HG03280 (cell line): Measurements from ENCODE around the gene RAE1.
"Not testable (repeated sequence)": the region's sequence is repeated elsewhere in the genome, so short reads cannot be mapped to it uniquely, and the experiment has no call there.

ENCODE experiments used
- ATAC-seq: cut with Tn5 transposase; IDR thresholded peaks from one replicate; pipeline ENCODE4 v1.9.1; 2021; ENCODE audit warnings: mild to moderate bottlenecking, moderate library complexity; ENCODE audit not compliant: unreplicated experiment

RAE1 gene

DNA sequence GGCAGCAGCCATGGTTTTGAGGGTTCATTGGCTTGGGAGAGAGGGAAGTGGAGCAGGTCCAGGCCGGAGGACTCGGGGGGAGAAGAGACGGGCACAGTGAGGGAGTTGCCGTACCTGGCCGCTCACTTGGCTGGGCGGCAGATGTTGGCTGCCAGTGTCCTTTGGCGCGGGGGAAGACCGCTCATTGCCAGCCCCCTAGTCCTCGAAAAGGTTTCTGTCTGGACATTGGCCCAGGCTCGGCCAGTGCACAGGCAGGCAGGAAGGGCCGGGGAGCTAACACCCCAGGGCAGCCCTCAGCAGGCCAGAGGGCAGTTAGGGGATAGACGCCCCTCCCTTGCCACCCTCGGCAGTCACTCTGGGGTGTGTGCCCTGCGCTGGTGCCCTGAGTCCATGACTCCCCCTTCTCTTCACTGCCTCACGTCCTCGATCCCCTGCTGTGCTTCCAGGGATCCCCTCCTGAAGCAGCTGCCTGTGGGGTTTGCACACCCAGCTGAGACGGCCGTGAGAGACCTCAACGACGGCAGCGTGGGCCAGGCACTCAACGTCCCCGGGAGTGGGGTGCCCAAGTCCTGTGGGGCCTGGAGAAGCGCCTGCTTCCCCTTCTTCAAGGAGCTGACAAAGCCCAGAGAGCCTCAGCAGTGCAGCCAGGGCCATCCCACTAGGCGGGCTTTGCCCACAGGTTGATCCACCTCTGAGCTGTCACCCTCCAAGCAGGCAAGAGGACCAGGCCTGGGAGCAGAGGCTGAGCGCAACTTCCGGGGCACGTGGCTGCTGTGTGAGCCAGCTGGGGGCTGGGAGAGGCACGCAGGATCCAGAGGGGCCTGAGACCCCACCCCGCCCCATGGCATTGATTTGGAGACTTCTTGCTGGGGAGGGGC is 60.6 kb downstream of the RAE1 start:
- ATAC-seq = no peak

DNA sequence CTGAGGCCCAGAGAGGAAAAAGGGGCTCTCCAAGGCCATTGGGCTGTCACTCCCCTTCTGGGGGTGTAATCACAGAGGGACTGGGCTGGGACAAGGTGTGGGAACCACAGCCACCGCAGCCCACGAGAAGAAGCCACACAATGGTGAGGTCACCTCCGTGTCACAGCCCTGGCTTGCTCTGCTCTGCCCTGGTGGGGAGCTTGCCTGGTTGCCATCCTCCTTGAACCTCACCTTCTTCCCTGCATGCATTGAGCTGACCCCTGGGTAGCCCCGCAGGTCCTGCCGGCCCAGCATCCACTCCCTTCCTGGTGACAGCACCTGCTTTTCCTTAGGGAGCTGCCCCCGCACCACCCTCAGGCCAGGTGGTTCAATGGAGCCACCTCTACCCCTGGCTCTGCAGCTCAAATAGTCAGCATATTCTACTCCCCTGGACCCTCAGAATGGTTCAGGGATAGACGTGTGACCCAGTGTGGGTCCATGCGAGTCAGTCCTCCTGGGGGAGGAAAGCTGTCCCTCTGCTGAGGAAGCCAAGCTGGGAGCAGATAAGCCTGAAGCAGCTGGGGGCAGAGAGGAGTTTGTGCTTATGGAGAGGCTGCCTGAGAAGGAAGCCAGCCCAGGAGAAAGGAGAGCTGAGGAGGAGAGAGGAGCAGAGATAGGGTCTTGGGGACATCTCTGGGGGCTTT is 61.4 kb downstream of the RAE1 start:
- ATAC-seq = no peak

DNA sequence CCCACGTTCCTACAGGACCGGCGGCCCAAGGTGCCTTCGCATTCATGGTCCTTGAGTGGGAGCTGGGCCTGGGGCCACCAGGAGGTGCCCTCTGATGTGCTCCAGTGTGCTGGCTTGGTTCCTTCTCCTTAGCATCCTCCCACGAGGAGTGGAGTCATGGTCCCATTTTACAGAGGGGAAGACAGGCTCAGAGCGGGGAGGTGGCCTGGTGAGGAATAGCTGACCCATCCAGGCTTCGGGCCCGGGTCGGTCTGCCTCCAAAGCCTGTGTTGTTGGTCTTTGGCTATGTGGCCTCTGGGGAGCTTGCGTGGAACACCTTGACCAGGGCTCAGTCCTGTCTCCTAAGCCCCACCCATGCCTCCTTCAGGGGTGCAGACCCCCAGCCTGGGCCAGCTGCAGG is 62.9 kb downstream of the RAE1 start:
- no peak for ATAC-seq

DNA sequence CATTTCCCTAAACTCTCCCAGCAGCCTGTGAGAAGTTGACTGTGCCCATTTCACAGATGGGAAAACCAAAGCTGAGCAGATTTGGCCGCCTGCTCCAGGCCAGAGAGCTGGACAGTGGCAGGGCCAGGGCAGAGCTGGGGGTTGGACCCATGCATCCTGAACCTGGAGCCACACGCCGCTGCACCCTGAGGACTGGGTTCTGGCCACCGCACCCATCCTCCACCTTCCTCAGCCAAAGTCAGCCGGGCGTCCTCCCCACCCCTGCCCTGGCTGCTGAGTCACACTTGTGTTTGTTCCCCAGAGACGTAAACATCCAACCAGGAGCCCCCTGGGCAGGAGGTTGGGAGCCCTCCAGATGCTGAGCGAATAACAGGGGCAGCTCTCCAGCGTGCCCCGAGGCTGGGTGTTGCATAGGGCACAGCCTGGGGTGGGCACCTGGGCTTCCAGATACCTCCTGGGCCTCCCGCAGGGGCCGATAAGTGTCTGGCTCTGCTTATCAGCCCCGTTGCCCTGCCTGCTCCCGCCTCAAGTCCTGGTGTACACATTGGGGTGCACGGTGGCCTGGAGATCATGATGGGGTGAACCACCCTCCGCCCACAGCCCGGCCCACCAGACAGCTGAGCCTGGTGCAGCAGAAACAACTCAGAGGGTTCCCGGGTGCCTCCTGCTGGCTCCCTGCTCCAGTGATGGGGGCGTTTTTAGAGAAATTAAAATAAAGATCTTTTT is 64.0 kb downstream of the RAE1 start:
- ATAC-seq = no peak

DNA sequence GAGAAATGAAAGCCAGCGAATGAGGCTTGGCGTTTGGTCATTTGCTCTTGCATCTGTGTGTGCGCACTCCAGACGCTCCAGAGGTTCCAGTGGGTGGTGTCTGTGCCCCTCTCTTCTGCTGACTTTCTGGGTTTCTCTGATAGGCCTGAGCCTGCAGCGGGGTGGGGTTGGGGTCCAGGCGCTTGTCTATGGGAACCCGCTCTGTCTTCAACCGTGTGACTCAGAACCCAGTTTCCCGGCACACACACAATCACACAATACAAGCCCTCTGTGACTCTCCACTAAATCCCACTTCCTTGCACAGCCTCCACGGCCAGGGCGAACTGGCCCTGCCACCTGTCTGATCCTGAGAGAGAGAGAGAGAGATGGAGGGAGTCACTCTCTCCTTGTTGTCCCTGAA is 64.7 kb downstream of the RAE1 start:
- no peak for ATAC-seq

DNA sequence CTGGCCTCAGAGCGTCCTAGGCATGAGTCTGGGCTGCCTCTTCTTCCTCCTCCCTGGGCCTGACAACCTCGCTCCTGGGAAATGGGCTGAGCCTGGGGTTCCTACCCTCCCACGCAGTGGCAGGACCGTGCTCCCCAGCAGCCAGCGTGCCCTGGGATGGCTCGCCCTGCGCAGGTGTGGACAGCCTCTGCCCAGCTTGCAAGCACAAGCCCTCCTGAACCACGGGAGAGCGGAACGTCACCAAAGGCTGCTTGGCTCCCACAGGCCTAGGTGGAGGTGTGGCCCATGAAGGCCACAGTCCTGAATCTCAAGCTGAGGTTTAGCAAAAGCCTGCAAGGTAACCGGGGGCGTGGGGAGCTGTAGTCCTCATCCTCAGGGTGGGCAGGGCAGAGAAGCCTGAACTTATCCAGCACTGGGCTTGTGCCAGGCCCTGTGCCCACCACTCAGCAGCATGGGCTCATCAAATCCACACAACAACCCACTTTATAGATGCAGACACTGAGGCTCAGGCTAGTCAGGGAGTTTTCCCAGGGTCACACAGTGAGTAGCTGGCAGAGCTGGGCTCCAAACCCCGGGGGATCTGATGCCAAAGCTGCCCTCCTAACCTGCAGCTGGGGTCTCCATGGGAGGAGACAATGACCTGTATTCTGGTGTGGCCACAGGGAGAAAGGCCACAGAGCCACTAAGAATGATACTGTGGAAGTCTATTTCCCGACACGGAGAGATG is 65.4 kb downstream of the RAE1 start:
- no peak for ATAC-seq

DNA sequence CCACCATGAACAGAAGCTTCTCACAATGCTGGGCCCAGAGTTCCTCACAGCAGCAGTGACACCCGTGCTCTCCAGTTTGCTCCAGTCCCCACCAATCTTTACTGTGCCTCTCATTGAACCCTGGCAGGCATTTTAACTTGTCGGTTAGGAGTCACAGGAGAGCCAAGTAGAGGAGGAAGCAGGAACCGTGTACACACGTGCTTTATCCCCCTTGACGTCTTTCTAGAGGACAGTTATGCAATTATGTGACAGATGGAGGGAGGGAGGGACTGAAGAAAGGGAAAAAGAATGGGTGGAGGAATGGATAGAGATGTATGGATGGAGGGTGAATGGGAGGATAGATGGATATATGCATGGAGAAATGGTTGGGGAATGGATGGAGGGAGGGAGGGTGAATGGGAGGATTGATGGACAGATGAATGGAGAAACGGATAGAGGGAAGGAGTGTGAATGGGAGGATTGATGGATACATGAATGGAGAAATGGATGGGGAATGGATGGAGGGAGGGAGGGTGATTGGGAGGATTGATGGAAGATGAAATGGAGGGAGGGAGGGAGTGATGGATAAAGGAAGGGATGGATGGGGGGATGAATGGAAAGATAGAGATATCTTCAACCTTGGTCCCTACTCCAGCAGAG is 66.1 kb downstream of the RAE1 start:
- ATAC-seq = no peak

DNA sequence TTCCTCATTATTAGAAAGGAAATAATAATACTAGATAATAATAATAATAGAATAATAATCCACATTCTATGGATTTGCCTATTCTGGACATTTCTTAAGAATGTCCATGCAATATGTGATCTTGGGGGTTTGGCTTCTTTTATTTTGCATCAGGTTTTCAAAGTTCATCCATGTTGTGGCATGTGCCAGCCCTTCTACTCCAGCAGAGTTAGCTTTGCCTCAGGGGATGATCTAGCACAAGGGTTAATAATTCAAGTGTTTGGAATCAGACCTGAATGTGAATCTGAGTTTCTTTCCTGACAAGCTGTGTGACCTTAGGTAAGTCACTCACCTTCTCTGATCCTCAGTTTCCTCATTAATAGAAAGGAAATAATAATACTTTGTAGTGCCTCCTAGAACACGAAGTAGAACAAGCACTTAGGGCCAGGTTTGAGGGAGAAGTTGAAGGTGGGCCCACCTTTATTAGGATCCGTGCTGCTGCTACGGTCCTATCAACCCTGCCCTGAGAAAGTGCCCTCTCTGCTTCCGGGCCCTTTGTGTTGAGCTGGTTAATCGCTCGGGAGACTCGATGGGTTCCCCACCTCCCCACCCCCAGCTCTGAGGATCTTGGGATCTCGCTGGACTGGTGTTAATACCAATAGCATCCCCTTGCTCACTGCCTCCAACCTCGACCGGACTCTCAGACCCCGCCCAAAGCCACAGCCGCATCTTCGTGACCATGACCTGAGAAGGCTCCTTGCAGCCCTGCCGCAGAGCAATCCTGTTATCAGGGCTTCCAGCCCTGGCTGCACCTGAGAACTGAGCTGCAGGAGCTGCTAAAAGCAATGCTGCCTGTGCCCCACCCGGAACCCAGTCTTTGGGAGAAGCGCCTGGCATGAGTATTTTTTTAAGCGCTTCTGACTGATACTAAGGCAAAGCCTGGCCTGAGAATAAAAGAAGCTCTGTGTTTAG is 67.0 kb downstream of the RAE1 start:
- no peak for ATAC-seq

DNA sequence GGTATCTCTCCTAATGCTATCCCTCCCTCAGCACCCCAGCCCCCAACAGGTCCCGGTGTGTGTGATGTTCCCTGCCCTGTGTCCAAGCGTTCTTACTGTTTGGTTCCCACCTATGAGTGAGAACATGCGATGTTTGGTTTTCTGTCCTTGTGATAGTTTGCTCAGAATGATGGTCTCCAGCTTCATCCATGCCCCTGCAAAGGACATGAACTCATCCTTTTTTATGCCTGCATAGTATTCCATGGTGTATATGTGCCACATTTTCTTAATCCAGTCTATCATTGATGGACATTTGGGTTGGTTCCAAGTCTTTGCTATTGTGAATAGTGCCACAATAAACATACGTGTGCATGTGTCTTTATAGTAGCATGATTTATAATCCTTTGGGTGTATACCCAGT is 68.4 kb downstream of the RAE1 start:
- not testable (repeated sequence) for ATAC-seq

DNA sequence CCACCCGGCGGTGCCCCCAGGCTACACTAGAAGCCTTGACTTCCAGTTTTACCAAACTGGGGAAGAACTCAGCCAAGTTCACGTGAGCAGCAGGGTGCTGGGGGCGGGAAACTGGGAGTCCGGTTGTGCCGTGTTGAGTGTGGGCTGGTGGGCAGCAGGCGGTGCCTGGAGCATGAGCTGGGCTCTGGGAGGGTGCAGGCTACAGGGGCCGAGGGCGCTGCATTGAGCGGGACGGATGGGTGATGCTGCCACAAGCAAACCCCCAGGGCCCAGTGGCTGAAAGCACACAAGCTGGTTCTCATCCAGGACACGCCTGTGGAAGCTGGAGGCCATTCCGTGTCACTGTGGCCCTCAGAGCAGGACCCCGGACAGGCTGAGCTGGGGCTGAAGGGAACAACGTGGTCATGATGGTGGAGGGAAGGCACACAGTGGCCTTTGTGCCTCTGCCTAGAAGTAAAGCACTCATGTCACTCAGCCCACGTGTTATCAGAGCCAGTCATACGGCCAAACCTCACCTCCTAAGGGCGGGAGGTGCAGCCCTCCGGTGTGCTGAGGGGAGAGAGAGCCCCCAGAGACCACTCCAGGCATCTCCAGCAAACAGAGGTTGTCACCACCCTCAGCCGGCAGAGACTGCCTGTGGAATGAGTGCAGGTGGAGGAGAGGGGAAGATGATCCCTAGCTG is 69.7 kb downstream of the RAE1 start:
- ATAC-seq = no peak

DNA sequence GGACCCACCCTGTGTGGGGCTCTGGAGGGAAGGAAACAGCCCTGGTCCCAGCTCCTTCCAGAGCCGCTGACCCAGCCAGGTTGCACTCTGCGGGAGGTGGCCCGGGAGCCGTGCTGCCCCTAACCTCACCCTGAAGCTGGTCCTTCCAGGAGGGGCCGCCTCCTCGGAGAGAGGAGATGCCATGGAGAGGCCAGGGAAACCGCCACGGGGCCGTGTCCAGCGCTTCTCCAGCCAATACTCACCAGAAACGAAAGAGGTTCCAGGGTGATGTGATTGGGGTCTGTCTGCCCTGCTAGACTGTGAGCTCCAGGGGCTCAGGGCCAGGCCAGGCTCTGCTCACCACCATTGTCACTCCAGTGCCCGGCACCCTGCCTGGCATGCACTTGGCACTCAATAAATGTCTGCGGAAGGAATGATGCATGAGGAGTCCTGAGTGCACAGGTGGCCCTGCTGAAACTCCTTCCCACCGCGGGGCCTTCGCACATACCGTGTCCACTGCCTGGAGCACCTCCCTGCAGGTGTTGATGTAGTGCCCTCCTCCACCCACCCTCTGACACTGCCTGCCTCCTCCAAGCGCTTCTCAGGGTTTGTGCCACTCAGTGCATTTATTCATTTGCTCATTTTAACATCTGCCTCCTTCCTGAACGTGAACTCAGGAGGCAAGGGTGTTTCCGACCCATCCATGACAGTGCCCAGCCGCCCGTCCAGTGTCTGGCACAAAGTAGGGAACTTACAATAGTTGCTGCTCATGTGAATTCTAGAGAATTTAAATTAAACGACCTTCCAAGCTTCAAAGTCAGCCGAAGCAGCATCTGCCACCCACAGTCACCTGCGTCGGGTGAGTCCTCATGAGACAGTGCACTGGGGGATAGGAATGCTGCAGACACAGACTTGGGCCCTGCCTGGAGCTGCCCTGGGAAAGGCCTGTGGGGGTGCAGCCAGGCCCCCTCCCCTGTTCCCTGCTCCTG is 70.5 kb downstream of the RAE1 start:
- no peak for ATAC-seq

DNA sequence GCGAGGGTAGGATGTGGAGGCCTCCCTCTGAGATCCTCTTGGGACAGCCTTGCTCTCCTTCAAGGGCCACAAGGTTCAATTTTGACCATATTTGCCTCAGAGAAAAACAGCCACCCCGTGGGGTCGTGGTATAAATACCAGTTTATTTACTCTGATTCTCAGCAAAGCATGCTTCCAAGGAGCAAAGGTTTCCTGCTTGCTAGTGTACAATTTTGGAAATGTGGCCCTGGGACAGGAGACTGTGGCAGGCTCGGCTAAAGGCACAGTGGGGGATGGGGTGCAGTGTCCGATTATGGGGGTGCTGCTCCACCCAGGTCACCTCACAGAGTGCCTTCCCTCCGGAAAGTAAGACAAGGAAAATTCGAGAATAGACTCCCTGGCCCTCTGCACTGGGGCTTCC is 71.2 kb downstream of the RAE1 start:
- no peak for ATAC-seq

DNA sequence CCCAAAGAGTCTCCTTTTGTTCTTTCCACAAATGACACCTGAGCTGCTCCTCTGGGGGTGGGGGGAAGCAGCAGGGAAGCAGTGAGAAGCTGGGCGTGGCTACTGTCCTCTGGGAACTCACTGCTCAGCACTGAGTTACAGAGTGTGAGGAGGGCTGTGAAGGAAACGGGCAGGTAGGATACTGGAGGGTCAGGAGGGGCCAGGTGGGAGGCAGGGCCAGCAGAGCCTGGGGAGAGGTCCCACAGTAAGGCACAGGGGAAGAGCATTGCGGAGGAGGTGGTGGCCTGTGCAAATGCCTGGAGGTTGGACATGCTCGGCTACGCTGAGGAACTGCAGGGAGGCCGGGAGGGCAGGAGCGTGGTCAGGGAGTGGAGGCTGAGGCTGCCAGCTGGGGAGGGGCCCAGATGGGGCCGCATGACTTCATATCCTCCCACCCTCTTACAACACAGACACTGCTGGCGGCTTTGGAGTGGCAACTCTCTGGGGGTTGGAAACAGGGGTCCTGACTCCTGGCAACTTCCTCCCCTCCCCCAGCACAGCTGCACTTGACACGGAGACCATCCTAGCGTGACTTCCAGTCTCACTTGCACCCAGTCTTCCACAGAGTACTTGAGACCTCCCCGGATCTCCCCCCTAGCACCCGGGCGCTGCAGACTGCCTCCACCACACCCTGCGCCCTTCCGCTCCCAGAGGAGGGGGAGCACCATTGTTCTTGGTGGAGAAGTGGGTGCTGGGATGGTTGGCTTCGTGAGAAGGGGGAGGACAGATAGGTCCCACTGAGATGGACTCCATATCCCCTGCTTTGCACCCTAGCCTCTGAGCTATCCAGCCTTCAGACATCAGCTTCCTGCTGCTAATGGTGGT is 74.3 kb downstream of the RAE1 start:
- no peak for ATAC-seq

DNA sequence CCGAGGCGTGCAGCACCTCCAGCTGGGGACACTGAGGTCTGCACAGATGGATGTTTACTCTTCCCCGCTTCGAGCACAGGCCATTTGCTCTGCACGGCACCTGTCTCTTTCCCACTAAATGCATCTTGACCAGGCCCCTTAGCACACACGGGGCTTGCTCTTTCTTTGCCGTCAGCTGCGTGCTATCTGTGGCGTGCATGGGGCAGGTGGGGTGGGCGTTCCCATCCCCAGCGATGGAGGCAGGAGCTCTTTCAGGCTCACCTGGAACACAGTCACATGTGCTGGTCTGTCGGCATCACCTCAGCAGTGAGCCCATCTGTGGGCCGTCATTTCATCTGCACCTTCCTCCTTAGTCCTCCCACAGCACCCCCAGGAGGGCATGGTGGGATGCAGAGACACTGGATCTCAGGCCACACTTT is 75.2 kb downstream of the RAE1 start:
- ATAC-seq = no peak

DNA sequence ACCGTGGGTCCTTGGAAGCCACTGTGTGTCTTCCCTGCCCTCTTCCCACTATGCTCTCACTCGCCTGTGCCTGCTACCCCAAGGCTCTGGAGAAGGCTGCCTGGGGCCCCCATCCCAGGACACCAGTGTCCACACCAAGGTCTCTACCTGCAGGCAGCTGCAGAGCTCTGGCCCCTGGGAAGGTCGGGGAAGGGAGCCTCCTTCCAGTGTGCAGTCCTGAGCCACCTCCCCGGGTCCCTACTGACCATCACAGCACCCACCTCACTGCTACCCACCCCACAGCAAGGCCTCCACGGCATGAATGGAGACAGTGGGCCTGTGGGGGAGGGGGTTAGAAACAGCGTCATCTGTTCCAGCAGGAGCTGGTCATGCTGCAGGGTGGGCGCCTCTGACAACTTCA is 75.8 kb downstream of the RAE1 start:
- no peak for ATAC-seq

DNA sequence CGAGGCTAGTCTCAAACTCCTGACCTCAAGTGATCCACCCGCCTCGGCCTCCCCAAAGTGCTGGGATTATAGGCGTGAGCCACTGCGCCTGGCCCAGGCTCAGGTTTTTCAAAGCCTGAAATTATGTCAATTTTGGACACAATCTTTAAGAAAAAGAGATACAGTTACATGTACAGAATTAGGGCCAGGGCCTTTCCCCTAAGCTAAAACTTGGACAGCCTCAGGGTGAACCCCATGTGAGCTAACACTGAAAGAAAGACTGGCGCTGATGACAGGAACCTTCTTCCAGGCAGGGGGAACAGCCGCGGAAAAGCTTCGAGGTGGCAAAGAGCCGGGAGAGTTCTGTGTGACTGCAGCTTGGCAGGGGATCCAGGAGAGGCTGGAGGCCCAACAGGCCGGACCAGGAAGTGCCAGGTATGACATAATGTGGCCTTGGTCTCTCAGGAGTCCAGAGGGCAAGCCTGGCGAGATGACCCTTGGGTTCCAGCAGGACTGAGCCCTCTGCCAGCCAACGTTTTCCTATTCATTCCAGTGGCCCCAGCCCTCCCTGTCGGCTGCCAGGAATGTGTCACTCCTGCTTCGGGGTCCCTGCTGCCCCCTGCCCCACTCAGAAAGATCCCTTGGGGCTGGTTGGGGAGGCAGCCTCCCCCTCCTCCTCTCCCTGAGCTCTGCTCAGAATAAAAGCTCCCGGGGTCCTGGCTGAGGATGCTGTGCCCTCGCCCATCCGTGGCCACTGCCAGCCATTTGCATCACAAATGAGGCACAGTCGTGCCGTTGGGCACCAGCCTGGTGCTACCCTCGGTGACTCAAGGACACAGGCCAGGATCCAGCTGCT is 77.5 kb downstream of the RAE1 start:
- no peak for ATAC-seq
